Medulla oblongata (tissue), 1 donor: ENCODE measurements around the gene HIGD2A.
"Not testable (repeated sequence)": the region's sequence is repeated elsewhere in the genome, so short reads cannot be mapped to it uniquely, and the experiment has no call there.

Experiments
- DNase-seq: peaks from one replicate; pipeline ENCODE4 v3.0.0-alpha.2; 2015; ENCODE audit errors: extremely low spot score

The HIGD2A gene

GRCh38 chr5:176394881-176395675 is 6.5 kb downstream of the HIGD2A start:
- DNase-seq: no peak

- DNase-seq: no peak
Observed at GRCh38 chr5:176396330-176396729, 7.8 kb downstream of the HIGD2A start.

- DNase-seq: no peak
Observed at GRCh38 chr5:176397736-176398420, 9.3 kb downstream of the HIGD2A start.

DNA sequence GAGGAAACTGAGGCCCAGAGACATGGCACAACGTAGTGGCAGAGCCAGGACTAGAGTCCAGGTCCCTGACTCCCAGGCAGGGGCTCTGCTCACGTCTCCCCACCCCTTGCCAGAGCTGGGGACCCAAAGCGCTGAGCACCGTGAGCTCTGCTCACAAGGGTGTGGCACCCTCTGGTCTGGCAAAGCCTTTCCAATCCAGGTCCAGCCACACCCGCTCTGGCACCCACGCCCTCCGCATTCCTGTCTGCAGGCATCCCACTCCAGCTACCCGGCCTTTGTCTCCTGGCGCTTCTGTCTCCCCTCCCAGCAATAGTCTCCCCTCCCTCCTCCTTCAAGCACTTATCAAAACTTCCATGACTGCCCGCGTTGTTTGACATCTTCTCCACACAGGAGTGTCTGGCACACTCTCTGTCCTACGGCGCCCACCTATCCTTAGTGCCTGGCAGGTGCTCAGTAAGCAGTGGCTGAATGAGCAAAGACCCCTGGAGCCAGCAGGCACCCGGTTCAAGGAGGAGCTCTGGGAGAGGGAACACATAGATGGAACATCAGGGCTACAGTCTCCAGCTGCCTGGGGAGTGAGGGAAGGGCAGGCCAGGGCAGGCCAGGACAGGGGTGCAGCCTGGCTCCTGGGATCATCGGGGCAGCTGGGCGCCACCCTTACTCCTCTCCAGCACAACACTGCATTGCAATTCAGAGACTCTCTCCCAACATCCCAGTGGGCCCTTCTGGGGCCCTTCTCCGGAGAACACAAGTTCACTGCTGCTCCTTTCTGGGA is 12.0 kb downstream of the HIGD2A start:
- DNase-seq: no peak

DNA sequence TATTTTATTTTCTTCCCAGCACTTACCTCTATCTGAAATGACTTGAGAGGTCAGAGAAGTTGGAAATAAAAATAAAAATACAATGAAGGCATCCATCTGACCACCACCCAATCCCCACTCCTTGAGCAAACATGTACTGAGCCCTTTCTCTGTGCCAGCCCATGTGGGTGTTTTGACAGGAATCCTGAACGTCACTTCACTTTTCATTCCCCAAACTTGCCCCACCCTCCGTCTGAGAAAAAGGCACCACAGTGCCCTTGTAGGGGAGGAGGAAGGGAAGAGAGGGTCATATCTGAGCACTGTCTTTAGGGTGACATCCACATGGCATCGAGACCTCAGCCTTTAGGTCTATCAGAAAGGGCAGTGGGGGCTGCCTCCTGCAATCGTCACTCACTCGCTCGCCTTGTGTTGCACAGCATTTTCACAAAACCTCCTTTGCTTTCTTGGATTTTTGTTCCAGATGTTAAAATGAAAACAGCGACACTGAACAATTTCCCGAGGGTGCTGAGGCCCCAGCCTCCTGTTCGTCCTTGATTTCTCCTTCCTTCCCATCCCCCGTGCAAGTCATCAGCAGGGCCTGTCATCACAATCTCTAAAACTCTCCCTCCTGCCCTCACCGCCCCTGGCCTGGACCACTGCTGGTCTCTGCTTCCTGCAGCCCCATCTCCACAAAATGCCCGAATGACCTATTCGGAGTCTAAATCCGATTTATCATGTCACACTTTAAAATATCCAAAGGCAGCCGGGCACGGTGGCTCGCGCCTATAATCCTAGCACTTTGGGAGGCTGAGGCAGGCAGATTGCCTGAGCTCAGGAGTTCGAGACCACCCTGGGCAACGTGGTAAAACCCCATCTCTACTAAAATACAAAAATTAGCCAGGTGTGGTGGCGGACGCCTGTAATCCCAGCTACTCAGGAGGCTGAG is 13.0 kb downstream of the HIGD2A start:
- DNase-seq: no peak

DNA sequence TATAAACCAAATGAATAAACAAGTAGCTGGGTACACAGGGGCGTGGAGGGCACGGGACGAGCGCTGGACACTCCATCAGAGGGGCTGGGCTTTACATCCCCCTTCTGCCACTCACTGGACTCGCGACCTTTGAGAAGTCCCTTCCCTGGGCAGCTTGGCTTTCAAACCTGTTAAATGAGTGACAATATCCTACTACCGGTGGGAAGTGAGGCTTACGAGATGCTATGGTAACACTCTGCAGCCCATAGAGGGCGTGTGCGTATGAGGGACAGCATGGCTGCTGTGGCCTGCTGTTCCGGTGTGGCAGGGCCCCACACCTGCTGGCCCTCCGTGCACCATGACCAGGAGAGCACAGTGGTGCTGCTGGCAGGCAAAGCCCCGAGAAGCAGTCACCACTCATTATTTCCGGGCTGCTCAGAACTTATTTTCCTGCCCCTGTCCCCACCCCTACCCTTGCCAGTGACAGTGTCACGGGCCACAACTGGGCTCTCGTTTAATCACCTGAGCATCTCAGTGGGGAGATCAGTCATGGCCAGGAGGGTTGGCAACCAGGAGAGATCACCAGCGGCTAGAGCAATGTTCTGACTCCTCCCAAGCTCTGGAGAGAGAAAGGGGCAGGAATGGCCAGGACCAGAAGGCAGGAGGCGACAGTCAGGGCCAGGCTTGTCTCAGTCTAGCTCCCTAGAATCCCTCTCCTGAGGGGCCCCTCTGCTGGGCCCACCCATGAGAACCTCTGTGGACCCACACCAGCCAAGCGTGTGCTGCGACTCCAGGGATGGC is 17.3 kb downstream of the HIGD2A start:
- no peak for DNase-seq

- no peak for DNase-seq
Observed at GRCh38 chr5:176406436-176407052, 18.0 kb downstream of the HIGD2A start.

DNA sequence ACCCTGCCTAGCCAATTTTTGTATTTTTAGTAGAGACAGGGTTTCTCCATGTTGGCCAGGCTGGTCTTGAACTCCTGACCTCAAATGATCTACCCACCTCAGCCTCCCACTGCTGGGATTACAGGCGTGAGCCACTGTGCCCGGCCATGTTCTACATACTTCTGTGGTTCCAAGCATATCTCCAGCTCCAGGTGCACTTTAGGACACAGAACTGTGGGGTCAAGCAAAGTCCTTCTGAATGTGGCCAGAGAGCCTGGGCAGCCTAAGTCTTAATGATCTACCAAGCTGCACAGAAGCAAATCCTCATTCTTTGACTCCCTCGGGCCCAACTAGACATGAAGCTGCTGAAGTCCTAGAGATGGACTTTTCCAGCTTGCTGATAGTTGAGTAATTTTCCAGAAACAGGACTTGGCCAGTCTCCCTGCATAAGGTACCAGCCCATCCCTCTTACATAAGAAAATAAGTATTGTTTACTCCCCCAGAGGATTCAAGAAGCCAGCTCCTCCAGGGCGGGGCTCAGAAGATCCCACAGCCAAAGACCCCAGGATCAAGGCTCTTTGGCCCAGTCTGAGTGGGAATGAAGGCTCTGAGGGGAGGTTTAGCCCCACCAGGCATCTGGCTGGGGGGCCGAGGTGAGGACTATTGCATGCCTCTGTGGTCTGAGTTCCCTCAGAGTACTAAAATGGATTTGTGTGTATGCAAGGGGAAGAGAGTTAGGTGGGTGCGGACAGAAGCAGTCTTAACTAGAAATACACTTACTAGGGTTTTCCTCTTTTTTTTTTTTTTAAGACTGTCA is 19.1 kb downstream of the HIGD2A start:
- no peak for DNase-seq

DNA sequence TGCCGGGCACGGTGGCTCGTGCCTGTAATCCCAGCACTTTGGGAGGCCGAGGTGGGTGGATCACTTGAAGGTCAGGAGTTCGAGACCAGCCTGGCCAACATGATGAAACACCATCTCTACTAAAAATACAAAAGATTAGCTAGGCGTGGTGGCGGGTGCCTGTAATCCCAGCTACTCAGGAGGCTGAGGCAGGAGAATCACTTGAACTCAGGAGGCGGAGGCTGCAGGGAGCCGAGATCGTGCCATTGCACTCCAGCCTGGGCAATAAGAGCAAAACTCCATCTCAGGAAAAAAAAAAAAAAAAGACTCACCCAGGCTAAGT is 19.7 kb downstream of the HIGD2A start:
- DNase-seq: not testable (repeated sequence)

DNA sequence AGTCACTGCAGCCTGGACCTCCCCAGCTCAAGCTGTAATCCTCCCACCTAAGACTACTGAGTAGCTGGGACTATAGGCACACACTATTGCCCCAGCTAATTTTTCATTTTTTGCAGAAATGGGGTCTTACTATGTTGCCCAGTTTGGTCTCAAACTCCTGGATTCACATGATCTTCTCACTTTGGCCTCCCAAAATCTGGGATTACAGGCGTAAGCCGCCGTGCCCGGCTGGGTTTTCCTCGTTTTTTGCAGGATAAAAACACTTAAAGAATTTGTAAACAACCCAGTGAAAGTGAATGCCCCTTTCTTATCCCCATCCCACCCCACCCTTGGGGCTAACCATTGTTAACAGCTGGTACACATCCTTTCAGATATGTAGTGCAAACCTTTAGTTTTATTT is 20.0 kb downstream of the HIGD2A start:
- no peak for DNase-seq

GRCh38 chr5:176409765-176410164 is 21.2 kb downstream of the HIGD2A start:
- no peak for DNase-seq

DNA sequence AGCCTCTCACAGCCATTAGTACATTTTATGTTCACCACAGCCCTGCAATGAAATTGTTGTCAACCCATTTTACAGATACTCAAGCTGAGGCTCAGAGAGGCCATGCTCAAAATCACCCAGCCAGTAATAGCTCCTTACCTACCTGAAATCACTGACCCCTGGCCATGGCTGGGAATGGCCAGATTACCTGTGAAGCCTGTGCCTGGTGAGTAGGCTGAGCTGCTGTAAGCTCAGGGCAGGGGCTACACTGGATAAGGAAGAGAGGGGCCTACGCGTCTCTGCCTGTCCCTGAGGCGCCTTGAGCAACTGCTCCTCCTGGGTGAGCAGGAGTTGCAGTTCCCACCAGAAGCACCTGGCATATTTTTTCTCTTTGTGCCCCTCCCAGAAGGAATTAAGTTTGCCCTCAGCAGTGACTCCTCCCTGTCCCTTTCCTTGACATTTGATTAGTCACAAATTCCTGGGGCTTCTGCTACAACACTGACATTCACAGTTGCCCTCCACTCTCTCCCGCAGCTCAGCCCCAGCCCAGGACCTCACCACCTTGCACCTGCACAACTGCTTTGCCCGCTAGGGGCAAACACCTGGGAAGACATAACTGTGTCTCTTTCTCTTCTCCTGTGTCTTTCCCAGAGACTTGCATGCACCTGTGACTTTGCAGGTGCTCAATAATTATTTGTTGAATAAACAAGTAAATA is 22.1 kb downstream of the HIGD2A start:
- no peak for DNase-seq

DNA sequence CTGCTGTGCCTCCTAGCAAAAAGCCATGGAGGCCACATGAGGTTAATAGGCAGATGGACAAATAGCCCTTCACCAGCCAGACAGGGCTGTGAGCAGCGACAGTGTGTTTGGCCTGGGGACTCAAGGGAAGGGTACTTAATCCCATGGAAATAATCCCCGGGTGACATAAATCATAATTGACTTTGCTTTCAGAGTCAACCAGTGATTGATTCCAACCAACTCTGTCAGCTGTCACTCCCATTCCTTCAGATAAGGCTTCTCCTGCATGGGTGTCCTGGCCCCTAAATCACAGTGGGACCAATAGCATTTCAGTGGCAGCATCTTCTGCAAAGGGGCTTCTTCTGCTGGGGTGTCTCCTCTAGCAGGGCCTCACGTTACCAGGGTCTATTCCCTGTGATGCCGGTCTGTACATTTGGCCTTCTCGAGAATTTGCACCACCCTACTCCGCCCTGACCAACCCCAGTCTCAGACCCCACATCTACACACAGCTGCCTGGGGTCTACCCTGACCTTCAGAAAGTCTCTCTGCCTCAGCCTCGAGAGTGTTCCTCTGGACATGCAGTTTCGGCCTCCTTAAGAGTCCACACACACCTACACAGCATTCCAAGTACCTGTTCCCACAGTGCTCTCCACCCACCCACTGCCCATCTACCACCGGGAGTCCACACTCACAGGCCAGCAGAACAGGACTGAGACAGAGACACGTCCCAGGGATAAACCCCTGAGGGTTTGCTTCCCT is 24.1 kb downstream of the HIGD2A start:
- DNase-seq: no peak

GRCh38 chr5:176413255-176413565 is 24.7 kb downstream of the HIGD2A start:
- DNase-seq: no peak

DNA sequence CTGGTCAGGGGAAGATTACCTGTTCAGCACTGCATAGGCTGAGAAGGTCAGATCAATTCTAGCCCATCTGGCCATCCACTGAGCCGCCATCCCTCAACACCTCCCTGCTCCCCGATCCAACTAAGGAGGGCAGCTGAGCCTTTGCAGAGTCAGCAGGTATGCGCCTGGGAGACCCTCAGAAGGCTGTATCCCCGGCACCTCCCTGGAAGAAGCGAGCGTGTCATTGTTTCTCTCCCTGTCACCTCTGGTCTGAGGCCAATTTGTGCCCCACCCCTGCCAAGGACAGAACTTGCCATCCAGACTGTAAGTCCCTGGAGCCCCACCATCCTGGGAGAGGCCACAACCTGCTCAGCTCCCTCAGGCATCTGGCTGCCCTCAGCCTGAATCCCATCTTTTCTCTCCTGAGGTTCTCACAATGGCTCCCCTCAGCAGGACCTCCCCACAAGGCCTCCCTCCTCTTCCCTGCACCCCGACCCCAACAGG is 25.2 kb downstream of the HIGD2A start:
- no peak for DNase-seq

DNA sequence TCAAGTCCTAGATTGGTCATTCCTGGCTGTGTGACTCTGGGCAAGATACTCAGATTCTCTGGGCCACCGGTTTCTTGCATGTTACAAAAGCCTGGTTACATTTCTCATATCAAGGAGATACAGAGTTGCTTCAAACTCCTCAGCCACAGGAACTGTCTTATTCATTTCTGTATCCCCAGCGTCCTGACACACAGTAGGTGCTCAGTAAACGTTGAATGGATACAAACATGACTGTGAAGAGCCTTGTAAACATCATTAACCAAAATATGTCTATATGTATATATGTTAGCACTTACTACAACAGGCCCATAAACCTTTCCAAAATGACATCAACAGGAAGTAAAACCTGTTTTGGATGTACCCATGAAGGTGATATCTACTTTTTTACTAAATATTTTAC is 26.2 kb downstream of the HIGD2A start:
- DNase-seq: no peak

- DNase-seq: no peak
Observed at GRCh38 chr5:176415240-176415951, 26.8 kb downstream of the HIGD2A start.
